Natural killer cell (primary cell): Measurements from ENCODE around the gene MORF4L1. TPM values are rescaled to one million over a fixed set of nuclear protein-coding genes. Genes with fewer than 3 reads are reported as not detected.

Experiments
- ATAC-seq, 3 donors: fragments of 150-1000 bp in 2 of 3; fragments of 200-7000 bp in 1 of 3; cut with Tn5 transposase; 1 replicate in 1 of 3; 2 replicates in 2 of 3; pipeline ENCODE4 v1.10.0; 2021; ENCODE audit warnings: mild to moderate bottlenecking in 2 of 3, moderate library complexity in 2 of 3
- DNase-seq, 2 donors: peaks; one replicate each; pipeline versions ENCODE4 v3.0.0 to v3.0.0-alpha.2; 2013 to 2021; ENCODE audit warnings: mixed read lengths in 1 of 2
- H3K27ac ChIP-seq: one replicate; pipeline ENCODE4 v1.5.1; 2013; ENCODE audit warnings: mild to moderate bottlenecking, low read length
- H3K27me3 ChIP-seq: one replicate; pipeline ENCODE4 v1.6.1; 2013; ENCODE audit warnings: low read length; ENCODE audit not compliant: control insufficient read depth, insufficient read depth
- H3K36me3 ChIP-seq: one replicate; pipeline ENCODE4 v1.6.1; 2013; ENCODE audit warnings: low read length; ENCODE audit not compliant: control insufficient read depth, insufficient read depth
- H3K4me1 ChIP-seq: one replicate; pipeline ENCODE4 v1.6.1; 2013; ENCODE audit warnings: low read length; ENCODE audit not compliant: control insufficient read depth, insufficient read depth
- H3K4me3 ChIP-seq: one replicate; pipeline ENCODE4 v1.5.1; 2013; ENCODE audit warnings: low read length
- H3K9me3 ChIP-seq: one replicate; pipeline ENCODE4 v1.6.1; 2013; ENCODE audit warnings: low read length; ENCODE audit not compliant: control insufficient read depth, insufficient read depth
- H3K27ac Mint-ChIP-seq, 2 donors: one replicate each; pipeline ENCODE4 v1.8.0; 2022; ENCODE audit warnings: mild to moderate bottlenecking in 2 of 2, mixed read lengths in 2 of 2, moderate library complexity in 1 of 2
- H3K27me3 Mint-ChIP-seq, 2 donors: one replicate each; pipeline ENCODE4 v1.8.0; 2022; ENCODE audit warnings: low read depth in 2 of 2, mixed read lengths in 2 of 2
- H3K36me3 Mint-ChIP-seq: one replicate; pipeline ENCODE4 v1.8.0; 2022; ENCODE audit warnings: mixed read lengths
- H3K4me1 Mint-ChIP-seq, 2 donors: one replicate each; pipeline ENCODE4 v1.8.0; 2022; ENCODE audit warnings: mixed read lengths in 2 of 2
- H3K4me3 Mint-ChIP-seq: one replicate; pipeline ENCODE4 v1.8.0; 2022; ENCODE audit warnings: mild to moderate bottlenecking, moderate library complexity, mixed read lengths
- H3K9me3 Mint-ChIP-seq, 2 donors: one replicate each; pipeline ENCODE4 v1.8.0; 2022; ENCODE audit warnings: mixed read lengths in 2 of 2
- CTCF ChIP-seq: fragments of 200-600 bp; IDR thresholded peaks from one replicate; pipeline ENCODE4 v1.8.0; 2022; ENCODE audit warnings: antibody characterized with exemption
- WGBS: methylation state at CpG from one replicate; pipeline ENCODE4 v1.1.7; 2013; ENCODE audit warnings: missing lambda C conversion rate; ENCODE audit not compliant: insufficient coverage; 5-methylcytosine and 5-hydroxymethylcytosine counted together
- intact Hi-C: fragments of 100-400 bp; cut with micrococcal nuclease; formaldehyde crosslinking; loops from one replicate; pipeline ENCODE4 v1.14.2; 2022
- total RNA-seq, 4 donors: library from RNA; stranded (reverse); fragments of 120-200 nt in 1 of 4; gene quantifications; one replicate each; pipeline versions ENCODE4 v1.2.3 to v1.2.4, GENCODE V29; 2013 to 2022

Gene MORF4L1
- total RNA-seq, 3 donors from 2014 or later (not counting 1 experiment from before 2014, with no cell fraction given), result 316 to 348 (median 329) TPM

- H3K4me1 ChIP-seq, result no peaks in the 10 kb centered on the region
- H3K27ac Mint-ChIP-seq, result no peak overlapping the region
- H3K27ac ChIP-seq, result no peak overlapping the region
- TF ChIP-seq CTCF, result no peak
- no peaks in the 10 kb centered on the region for H3K36me3 Mint-ChIP-seq
- intact Hi-C loops, result no loop called here
- no peaks in the 10 kb centered on the region for H3K27me3 Mint-ChIP-seq
- no peak overlapping the region for H3K4me3 Mint-ChIP-seq
- DNase-seq, result no peak
- no peak for ATAC-seq
- no peaks in the 10 kb centered on the region for H3K9me3 ChIP-seq
- H3K4me1 Mint-ChIP-seq, result no peaks in the 10 kb centered on the region
- H3K9me3 Mint-ChIP-seq, result no peaks in the 10 kb centered on the region
- no peak overlapping the region for H3K4me3 ChIP-seq
- 97% methylated on average over 14 of the region's 14 CpGs for WGBS
- peaks cover 6% of the 10 kb centered on the region for H3K36me3 ChIP-seq
- H3K27me3 ChIP-seq, result no peaks in the 10 kb centered on the region
Measured at GRCh38 chr15:78928616-78929093, 56.0 kb downstream of the MORF4L1 start.

- no peaks in the 10 kb centered on the region for H3K27me3 ChIP-seq
- peaks cover 10% of the 10 kb centered on the region for H3K36me3 ChIP-seq
- no peak overlapping the region for H3K27ac ChIP-seq
- H3K4me3 Mint-ChIP-seq, result no peak overlapping the region
- no peaks in the 10 kb centered on the region for H3K27me3 Mint-ChIP-seq
- intact Hi-C loops, result no loop called here
- TF ChIP-seq CTCF, result no peak
- H3K27ac Mint-ChIP-seq, result no peak overlapping the region
- no peaks in the 10 kb centered on the region for H3K4me1 ChIP-seq
- no peaks in the 10 kb centered on the region for H3K9me3 ChIP-seq
- H3K4me1 Mint-ChIP-seq, result no peaks in the 10 kb centered on the region
- no peak overlapping the region for H3K4me3 ChIP-seq
- H3K9me3 Mint-ChIP-seq, result no peaks in the 10 kb centered on the region
- no peaks in the 10 kb centered on the region for H3K36me3 Mint-ChIP-seq
- ATAC-seq (no peak), DNase-seq (no peak)
- WGBS, result 95% methylated on average over 16 of the region's 16 CpGs
Measured at GRCh38 chr15:78929536-78930264, 57.0 kb downstream of the MORF4L1 start.

- ATAC-seq, result no peak
- no peaks in the 10 kb centered on the region for H3K36me3 Mint-ChIP-seq
- H3K36me3 ChIP-seq, result peaks cover 11% of the 10 kb centered on the region
Measured at GRCh38 chr15:78930577-78931388, 58.1 kb downstream of the MORF4L1 start.

More at GRCh38 chr15:78930577-78931388, 58.1 kb downstream of the MORF4L1 start:
- H3K27me3 Mint-ChIP-seq, result no peaks in the 10 kb centered on the region
- H3K27ac Mint-ChIP-seq, result no peak overlapping the region
- H3K4me1 Mint-ChIP-seq, result no peaks in the 10 kb centered on the region
- intact Hi-C loops, result no loop called here
- no peak overlapping the region for H3K27ac ChIP-seq
- H3K9me3 Mint-ChIP-seq, result no peaks in the 10 kb centered on the region
- DNase-seq, result no peak
- WGBS, result 81% methylated on average over 10 of the region's 11 CpGs
- no peak overlapping the region for H3K4me3 ChIP-seq
- H3K27me3 ChIP-seq, result no peaks in the 10 kb centered on the region
- peaks cover under 1% of the 10 kb centered on the region for H3K4me1 ChIP-seq
- H3K9me3 ChIP-seq, result no peaks in the 10 kb centered on the region
- TF ChIP-seq CTCF, result no peak
- no peak overlapping the region for H3K4me3 Mint-ChIP-seq
